ENCODE results near the gene MYO10. TPM values are rescaled to one million over a fixed set of nuclear protein-coding genes. Genes with fewer than 3 reads are reported as not detected.
A peak's percentile ranks its signal among the peaks of the same experiment; 100 is the strongest.

MYO10 gene
- total and polyA plus RNA-seq, 2 of the 8 experiments (the other 6 are each of a cell fraction or from before 2014, with no cell fraction given) = 21.5 to 107 TPM

DNA sequence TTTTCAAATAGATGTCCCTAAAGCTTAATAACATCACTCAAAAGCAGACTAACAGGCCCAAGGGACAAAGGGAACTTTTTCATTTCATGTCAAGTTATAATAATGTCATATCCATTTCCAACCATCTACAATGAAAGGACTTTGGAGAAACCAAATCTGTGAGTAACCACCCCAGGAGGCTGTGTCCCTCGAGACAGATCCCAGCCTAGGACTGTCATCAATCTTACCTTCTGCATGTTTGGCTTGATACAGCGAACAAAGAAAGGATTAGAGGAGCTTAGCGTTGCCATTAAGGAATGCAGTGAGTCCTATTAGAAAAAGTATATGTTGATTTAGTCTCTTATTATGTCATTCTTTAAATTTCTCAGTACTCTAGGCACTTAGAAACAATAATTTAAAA, 181.5 kb downstream of the MYO10 start:
- H3K4me2 ChIP-seq (ENCODE audit: insufficient read depth in 1 of 2, low read depth in 2 of 2, low read length in 2 of 2) = no peak overlapping the region
- no peaks in the 10 kb centered on the region for H4K20me1 ChIP-seq (replicated peaks in 1 of 2; ENCODE audit: control insufficient read depth in 1 of 2, insufficient read depth in 2 of 2, low read length in 2 of 2)
- no peak overlapping the region for H3K4me3 ChIP-seq (ENCODE audit: extremely low read depth in 1 of 4, insufficient read depth in 2 of 4, low read depth in 3 of 4, low read length in 4 of 4)
- H3K23ac ChIP-seq (ENCODE audit: insufficient read length) = no peak overlapping the region
- H4K5ac ChIP-seq (ENCODE audit: insufficient read length, low read depth, low read length) = no peak overlapping the region
- CTCF ChIA-PET (ENCODE audit: partially characterized antibody) = interaction anchor here (0.8 to 2.1 kb wide), 3 partner anchors 14 to 202 kb away, joined by 3 to 7 read pairs (median 4); no protein-coding TSS in a partner anchor
- no peak overlapping the region for H3K9ac ChIP-seq (replicated peaks in 1 of 4; ENCODE audit: extremely low read depth in 1 of 4, low read depth in 3 of 4, low read length in 3 of 4)
- H3K27me3 ChIP-seq (replicated peaks in 1 of 4; ENCODE audit: control insufficient read depth in 3 of 4, extremely low read depth in 1 of 4, insufficient read depth in 3 of 4, low read length in 3 of 4) = no peaks in the 10 kb centered on the region
- H3K79me1 ChIP-seq (ENCODE audit: low read depth, low read length) = no peaks in the 10 kb centered on the region
- no peaks in the 10 kb centered on the region for H3K23me2 ChIP-seq (ENCODE audit: low read depth, low read length)
- H2BK120ac ChIP-seq (replicated peaks; ENCODE audit: low read depth, low read length) = no peak overlapping the region
- no peaks in the 10 kb centered on the region for H3K79me2 ChIP-seq (ENCODE audit: control insufficient read depth in 1 of 2, insufficient read depth in 2 of 2, low read length in 2 of 2)
- no peak overlapping the region for H2BK15ac ChIP-seq (ENCODE audit: low read length)
- DNase-seq (ENCODE audit: low read depth in 1 of 2, low spot score in 2 of 2) (no peak), FAIRE-seq (peak; percentile 58)
- 53% methylated on average over 3 of the region's 3 CpGs; no CpG with 5 or more reads in 1 of the 2 experiments for WGBS, 2 experiments (ENCODE audit: extremely low coverage in 1 of 2, insufficient coverage in 1 of 2, insufficient read length in 1 of 2, insufficient replicate concordance in 2 of 2, low coverage in 1 of 2, low lambda C conversion rate in 2 of 2, missing lambda C conversion rate in 1 of 2)
- no peak overlapping the region for H3K4ac ChIP-seq (replicated peaks; ENCODE audit: insufficient read length, low read depth, low read length)
- H2AFZ ChIP-seq (ENCODE audit: low read length) = no peak overlapping the region
- H3K4me1 ChIP-seq (replicated peaks in 1 of 4; ENCODE audit: control insufficient read depth in 3 of 4, insufficient read depth in 4 of 4, low read length in 3 of 4) = peaks cover 0 to 6% (median 4%) of the 10 kb centered on the region in 4 experiments; a peak in 3 of 7 replicates
- H3K36me3 ChIP-seq (ENCODE audit: control insufficient read depth in 2 of 4, insufficient read depth in 4 of 4, low read length in 3 of 4) = peaks cover 0 to 5% (median 2%) of the 10 kb centered on the region in 4 experiments; a peak in 3 of 8 replicates
- no peak overlapping the region; the same call in 1 of the 2 replicates for H3K18ac ChIP-seq (ENCODE audit: extremely low read depth, low read length)
- H4K8ac ChIP-seq (ENCODE audit: extremely low read depth, insufficient read depth, low read length) = no peak overlapping the region
- H2BK12ac ChIP-seq (ENCODE audit: low read depth, low read length) = no peak overlapping the region
- H2AK5ac ChIP-seq (ENCODE audit: low read depth, low read length) = no peak overlapping the region
- POLR2A ChIA-PET (ENCODE audit: partially characterized antibody) = interaction anchor here (0.7 to 6.8 kb wide), 5 partner anchors 10 to 33 kb away, joined by 3 to 33 read pairs (median 5); no protein-coding TSS in a partner anchor
- H3K27ac ChIP-seq (ENCODE audit: low read depth, low read length) = no peak overlapping the region
- H4K91ac ChIP-seq (replicated peaks; ENCODE audit: insufficient read length, low read length) = no peak overlapping the region
- no peaks in the 10 kb centered on the region for H3K9me3 ChIP-seq (ENCODE audit: insufficient read depth in 2 of 2, low read depth in 1 of 2, low read length in 1 of 2)
- no peak overlapping the region for H3K14ac ChIP-seq (ENCODE audit: insufficient read length)
- H2BK5ac ChIP-seq (ENCODE audit: low read depth, low read length) = no peak overlapping the region
- no peak overlapping the region for H2BK20ac ChIP-seq (ENCODE audit: low read length)
- no peak overlapping the region for H3K56ac ChIP-seq (replicated peaks; ENCODE audit: insufficient read length, low read depth, low read length)
